HG03066 (cell line): Measurements from ENCODE around the gene CEP70.
"Not testable (repeated sequence)": the region's sequence is repeated elsewhere in the genome, so short reads cannot be mapped to it uniquely, and the experiment has no call there.

ENCODE experiments used
- ATAC-seq: cut with Tn5 transposase; IDR thresholded peaks from one replicate; pipeline ENCODE4 v1.9.1; 2021; ENCODE audit warnings: low read depth; ENCODE audit not compliant: unreplicated experiment

Gene CEP70, protein sequence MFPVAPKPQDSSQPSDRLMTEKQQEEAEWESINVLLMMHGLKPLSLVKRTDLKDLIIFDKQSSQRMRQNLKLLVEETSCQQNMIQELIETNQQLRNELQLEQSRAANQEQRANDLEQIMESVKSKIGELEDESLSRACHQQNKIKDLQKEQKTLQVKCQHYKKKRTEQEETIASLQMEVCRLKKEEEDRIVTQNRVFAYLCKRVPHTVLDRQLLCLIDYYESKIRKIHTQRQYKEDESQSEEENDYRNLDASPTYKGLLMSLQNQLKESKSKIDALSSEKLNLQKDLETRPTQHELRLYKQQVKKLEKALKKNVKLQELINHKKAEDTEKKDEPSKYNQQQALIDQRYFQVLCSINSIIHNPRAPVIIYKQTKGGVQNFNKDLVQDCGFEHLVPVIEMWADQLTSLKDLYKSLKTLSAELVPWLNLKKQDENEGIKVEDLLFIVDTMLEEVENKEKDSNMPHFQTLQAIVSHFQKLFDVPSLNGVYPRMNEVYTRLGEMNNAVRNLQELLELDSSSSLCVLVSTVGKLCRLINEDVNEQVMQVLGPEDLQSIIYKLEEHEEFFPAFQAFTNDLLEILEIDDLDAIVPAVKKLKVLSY

DNA sequence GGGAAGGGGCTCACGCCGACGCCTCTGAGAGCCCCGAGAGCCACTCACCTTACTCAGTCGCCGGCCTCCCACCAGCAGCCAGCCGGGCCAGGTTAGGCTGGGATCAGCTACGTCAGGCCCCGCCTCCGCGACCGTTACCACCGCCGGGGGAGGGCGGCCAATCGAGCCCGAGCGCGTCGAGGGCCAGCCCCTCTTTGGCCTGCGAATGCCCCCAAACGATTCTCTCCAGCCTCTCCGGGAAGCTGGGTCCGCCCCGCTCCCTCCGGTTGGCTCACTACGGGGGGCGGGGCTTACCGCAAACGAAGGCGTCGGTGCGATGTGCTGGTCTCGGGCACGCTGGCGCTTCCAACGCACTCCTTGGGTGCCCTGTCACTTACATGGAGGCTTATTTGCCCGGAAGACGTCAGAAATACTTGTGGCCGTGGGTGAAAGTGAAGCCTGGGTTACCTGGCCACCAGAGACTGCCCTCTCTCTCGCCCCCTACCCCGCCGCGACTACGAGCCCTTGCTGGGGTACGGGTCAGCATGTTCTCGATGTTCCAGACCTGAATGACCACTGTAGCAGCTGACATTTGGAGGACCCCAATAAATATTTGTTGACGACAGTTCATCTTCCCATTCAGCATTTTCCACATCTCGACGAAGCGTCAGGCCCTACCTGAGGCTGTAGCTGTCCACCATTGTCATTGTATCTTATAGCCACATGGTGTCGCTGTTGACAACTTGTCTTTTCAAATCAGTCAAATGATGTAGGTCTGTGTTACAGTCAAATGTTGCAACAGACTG, at the start of gene CEP70:
Gene CEP70 (minus strand): TSS at position 111 of the 785 bp plus-strand sequence. CDS start 21,333 bp downstream, outside the sequence.
- peak; percentile 85 for ATAC-seq

DNA sequence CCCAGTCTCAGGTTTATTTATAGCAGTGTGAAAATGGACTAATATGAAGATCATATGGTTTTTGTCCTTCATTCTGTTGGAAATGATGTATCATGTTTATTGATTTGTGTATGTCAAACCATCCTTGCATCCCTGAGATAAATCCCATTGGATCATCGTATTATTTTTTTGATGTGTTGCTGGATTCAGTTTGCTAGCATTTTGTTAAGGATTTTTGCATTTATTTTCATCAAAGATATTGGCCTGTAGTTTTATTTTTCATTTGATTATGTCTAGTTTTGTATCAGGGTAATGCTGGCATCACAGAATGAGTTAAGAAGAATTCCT, 48.8 kb upstream of the CEP70 start:
- ATAC-seq: no peak

GRCh38 chr3:138642226-138642926, 48.3 kb upstream of the CEP70 start:
- no peak for ATAC-seq

DNA sequence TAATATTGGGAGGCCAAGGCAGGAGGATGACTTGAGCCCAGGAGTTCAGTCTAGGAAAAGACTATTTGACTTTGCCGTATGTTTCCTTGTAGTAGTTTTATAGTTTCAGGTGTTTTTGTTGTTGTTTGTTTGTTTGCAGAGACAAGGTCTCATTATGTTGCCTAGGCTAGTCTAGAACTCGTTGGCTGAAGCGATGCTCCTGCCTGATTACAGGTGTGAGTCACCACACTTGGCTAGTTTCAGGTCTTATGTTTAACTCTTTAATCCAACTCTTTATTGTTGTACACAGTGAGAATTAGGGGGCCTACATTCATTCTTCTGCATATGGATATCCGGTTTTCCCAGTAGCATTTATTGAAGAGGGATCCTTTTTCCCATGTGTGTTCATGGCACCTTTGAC, 46.5 kb upstream of the CEP70 start:
- no peak for ATAC-seq

DNA sequence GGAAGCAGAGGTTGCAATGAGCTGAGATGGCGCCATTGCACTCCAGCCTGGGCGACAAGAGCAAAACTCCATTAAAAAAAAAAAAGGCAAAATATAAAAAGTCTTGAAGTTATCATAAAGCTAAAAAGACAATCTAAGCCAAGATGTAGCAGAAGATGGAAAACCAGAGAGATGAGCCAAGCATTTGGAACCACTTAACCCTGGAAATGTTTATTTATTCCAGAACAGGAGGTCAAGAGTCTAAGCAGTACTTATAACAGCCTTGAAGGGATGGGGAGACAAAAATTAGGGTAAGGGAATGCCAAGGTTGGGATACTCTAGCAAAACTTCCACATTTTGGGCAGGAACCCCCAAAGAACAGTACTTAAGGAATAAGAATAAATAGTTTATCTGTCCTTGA, 44.6 kb upstream of the CEP70 start:
- no peak for ATAC-seq

DNA sequence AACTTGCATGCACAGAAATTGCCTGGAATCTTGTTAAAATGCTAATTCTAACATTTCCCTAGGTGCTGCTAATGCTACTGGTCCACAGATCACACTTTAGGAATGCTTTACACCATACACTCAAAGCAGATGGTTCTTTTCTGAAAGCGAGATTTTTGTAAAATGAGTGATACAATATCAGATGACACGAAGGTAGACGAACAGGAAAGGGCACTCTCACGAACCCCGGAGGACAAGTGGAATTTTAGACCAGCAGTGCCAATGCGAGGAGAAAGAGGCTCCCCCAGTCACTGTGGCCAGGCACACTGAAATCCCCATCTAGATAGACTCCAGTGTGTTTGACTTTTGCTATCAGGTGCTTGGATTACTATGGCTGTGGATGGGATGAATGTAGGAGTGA, 35.5 kb upstream of the CEP70 start:
- ATAC-seq: no peak

- no peak for ATAC-seq
Observed at GRCh38 chr3:138625707-138626365, 31.8 kb upstream of the CEP70 start.

DNA sequence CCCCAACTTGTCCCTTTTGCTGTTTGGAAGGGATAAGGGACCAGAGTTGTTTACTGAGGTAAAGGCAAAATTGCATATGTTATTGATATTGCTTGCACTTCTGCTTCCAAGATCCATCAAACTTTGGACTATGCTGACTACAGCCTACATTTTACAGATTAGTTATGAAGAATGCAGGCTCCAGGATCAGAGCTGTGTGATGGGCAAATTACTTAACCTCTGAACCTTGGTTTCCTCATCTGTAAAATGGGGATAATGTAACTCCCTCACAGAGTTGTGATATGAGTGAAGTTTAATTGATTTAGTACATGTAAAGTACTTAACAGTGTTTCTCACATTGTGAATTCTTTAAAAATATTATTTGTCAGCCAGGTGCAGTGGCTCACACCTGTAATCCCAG, 30.5 kb upstream of the CEP70 start:
- ATAC-seq: no peak

DNA sequence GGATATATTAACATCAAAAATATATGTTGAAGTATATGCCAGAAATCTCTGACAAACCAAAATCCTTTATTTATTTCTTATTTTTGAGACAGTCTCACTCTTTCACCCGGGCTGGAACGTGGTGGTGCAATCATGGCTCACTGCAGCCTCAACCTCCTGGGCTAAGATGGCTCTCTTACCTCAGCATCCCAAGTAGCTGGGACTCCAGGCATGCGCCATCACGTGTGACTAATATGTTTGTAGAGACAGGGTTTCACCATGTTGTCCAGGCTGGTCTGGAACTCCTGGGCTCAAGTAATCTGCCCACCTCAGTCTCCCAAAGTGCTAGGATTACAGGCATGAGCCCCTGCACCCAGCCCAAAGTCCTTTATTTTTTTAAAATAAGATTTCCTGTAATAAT, 26.4 kb upstream of the CEP70 start:
- ATAC-seq: no peak

- ATAC-seq: no peak
Observed at GRCh38 chr3:138615462-138615861, 21.4 kb upstream of the CEP70 start.

GRCh38 chr3:138609898-138610266, 15.8 kb upstream of the CEP70 start:
- ATAC-seq: no peak

DNA sequence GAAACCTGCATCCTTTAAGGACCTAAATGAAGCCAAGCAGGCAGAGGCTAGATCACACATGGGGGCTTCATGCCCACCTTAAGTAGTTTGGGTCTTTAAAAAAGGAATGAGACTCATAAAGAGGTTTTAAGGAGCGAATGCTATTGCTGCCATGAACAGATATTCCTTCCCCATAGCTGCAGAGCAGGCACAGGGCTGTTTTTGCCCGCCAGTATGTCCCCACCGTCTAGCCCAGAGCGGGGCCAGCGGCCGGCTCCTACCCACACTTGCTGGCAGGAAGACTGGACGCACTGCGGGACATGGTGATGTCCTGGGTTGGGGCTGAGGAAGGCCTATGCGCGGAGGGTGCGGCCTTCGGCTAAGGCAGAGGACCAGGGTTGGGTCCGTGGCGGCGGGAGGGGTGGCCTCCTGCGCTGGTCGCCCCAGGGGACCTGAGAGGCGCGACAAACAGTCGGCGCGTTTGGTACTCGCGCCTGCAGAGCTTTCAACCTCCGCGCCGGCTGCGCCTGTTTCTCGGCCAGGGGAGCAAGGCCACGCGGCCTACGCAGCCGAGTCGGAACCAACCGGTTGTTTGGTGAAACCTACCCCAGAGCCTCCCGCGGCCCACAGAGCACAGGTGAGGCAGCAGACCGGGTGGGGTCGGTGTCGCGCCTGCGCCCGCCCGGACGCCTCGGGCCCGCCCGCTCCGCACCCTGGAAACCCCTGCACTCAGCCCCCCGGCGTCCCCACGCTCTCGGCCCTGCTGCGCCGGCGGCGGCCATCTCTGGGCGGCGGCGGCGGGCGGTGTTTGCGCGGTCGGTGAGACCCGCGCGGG, 14.5 kb upstream of the CEP70 start, which contains the start of gene FAIM:
Gene FAIM (plus strand): TSS at position 450 of the 814 bp plus-strand sequence. CDS start 10,956 bp downstream, outside the sequence.
- ATAC-seq: peak; percentile 68

DNA sequence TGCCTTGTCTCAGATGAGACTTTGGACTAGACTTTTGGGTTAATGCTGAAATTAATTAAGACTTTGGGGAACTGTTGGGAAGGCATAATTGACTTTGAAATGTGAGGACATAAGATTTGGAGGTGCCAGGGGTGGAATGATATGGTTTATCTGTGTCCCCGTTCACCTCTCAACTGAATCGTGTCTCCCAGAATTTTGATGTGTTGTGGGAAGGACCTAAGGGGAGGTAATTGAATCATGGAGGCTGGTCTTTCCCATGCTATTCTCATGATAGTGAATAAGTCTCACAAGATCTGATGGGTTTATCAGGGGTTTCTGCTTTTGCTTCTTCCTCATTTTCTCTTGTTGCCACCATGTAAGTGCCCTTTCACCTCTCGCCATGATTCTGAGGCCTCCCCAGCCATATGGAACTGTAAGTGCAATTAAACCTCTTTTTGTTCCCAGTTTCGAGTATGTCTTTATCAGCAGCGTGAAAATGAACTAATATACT, 10.1 kb upstream of the CEP70 start:
- not testable (repeated sequence) for ATAC-seq

DNA sequence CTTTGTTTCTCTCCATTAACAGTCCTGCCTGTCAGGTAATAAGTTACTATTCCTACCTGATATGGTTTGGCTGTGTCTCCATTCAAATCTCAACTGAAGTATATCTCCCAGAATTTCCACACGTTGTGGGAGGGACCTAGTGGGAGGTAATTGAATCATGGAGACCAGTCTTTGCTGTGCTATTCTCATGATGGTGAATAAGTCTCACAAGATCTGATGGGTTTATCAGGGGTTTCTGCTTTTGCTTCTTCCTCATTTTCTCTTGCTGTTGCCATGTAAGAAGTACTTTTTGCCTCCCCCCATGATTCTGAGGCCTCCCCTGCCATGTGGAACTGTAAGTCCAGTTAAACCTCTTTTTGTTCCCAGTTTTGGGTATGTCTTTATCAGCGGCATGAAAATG, 7.6 kb upstream of the CEP70 start:
- ATAC-seq: not testable (repeated sequence)

DNA sequence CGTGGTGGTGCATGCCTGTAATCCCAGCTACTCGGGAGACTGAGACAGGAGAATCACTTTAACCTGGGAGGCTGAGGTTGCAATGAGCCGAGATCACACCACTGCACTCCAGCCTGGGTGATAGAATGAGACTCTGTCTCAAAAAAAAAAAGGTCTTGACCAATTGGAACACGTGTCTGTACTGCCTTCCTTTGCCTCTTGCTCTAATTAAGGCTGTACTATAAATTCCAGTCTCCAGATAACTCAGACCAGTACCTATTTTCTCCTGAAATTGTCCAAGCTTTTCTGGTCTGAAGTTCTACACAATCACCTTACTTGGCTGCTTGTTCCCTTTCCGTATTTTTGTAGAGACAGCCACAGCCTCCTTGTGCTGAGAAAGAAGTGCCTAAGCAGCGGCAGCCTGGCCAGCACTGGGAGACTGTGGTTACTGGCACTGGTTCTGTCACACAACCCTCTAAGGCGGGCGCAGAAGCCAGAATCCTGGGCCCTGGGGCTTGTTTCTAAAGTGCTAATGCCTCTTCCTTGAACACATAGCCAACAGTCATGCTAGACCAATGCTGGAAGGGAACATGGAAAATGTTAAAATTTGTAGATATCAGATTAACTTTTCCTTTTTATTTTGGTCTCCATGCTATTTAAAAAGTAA, 6.2 kb upstream of the CEP70 start:
- no peak for ATAC-seq

DNA sequence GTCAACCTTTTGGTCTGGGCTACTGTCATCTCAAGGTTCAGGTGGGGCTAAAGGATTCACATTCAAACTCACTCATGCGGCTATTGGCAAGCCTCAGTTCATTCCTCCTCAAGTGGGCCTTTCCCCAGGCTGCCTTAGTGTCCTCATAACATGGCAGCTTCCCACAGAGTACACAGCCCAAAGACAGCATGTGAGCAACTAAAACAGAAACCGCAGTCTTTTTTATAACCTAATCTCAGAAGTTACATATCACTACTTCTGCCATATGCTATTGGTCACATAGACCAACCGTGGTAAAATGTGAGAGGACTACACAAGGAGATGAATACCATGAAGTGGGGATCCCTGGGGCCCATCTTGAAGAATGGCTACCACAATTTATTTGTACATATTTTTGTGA, 4.5 kb upstream of the CEP70 start:
- ATAC-seq: no peak

GRCh38 chr3:138597186-138597976, 3.3 kb upstream of the CEP70 start:
- not testable (repeated sequence) for ATAC-seq
